Measurements from ENCODE around the gene B4GALT1.

Gene B4GALT1

GRCh38 chr9:33131790-33132772 lies 35.1 kb downstream of the B4GALT1 start:
- Histone ChIP-seq H3K27me3 (ENCODE audit: control insufficient read depth, insufficient read depth, low read length) (no peaks in the 10 kb centered on the region), H3K4me1 (ENCODE audit: control insufficient read depth, insufficient read depth, low read length) (no peaks in the 10 kb centered on the region), H3K4me3 (ENCODE audit: low read depth, low read length) (no peak overlapping the region), H3K9ac (ENCODE audit: low read depth, low read length) (no peak overlapping the region), H3K9me3 (ENCODE audit: control insufficient read depth, insufficient read depth, low read length) (no peaks in the 10 kb centered on the region), H3K36me3 (ENCODE audit: control insufficient read depth, insufficient read depth, low read length) (no peaks in the 10 kb centered on the region)

- H3K27me3 ChIP-seq (ENCODE audit: control insufficient read depth, insufficient read depth, low read length), result no peaks in the 10 kb centered on the region
- no peak overlapping the region for H3K9ac ChIP-seq (ENCODE audit: low read depth, low read length)
- H3K36me3 ChIP-seq (ENCODE audit: control insufficient read depth, insufficient read depth, low read length), result no peaks in the 10 kb centered on the region
- H3K9me3 ChIP-seq (ENCODE audit: control insufficient read depth, insufficient read depth, low read length), result no peaks in the 10 kb centered on the region
- no peak overlapping the region for H3K4me3 ChIP-seq (ENCODE audit: low read depth, low read length)
- no peaks in the 10 kb centered on the region for H3K4me1 ChIP-seq (ENCODE audit: control insufficient read depth, insufficient read depth, low read length)
Measured at GRCh38 chr9:33130961-33131789, 36.0 kb downstream of the B4GALT1 start.

GRCh38 chr9:33129886-33130881 lies 37.0 kb downstream of the B4GALT1 start:
- no peak overlapping the region for H3K9ac ChIP-seq (ENCODE audit: low read depth, low read length)
- H3K4me3 ChIP-seq (ENCODE audit: low read depth, low read length), result no peak overlapping the region
- no peaks in the 10 kb centered on the region for H3K9me3 ChIP-seq (ENCODE audit: control insufficient read depth, insufficient read depth, low read length)
- H3K4me1 ChIP-seq (ENCODE audit: control insufficient read depth, insufficient read depth, low read length), result no peaks in the 10 kb centered on the region
- no peaks in the 10 kb centered on the region for H3K36me3 ChIP-seq (ENCODE audit: control insufficient read depth, insufficient read depth, low read length)
- H3K27me3 ChIP-seq (ENCODE audit: control insufficient read depth, insufficient read depth, low read length), result no peaks in the 10 kb centered on the region

GRCh38 chr9:33129251-33129885 lies 37.8 kb downstream of the B4GALT1 start:
- Histone ChIP-seq H3K9me3 (ENCODE audit: control insufficient read depth, insufficient read depth, low read length) (no peaks in the 10 kb centered on the region), H3K4me3 (ENCODE audit: low read depth, low read length) (no peak overlapping the region), H3K27me3 (ENCODE audit: control insufficient read depth, insufficient read depth, low read length) (no peaks in the 10 kb centered on the region), H3K9ac (ENCODE audit: low read depth, low read length) (no peak overlapping the region), H3K4me1 (ENCODE audit: control insufficient read depth, insufficient read depth, low read length) (no peaks in the 10 kb centered on the region), H3K36me3 (ENCODE audit: control insufficient read depth, insufficient read depth, low read length) (no peaks in the 10 kb centered on the region)

DNA sequence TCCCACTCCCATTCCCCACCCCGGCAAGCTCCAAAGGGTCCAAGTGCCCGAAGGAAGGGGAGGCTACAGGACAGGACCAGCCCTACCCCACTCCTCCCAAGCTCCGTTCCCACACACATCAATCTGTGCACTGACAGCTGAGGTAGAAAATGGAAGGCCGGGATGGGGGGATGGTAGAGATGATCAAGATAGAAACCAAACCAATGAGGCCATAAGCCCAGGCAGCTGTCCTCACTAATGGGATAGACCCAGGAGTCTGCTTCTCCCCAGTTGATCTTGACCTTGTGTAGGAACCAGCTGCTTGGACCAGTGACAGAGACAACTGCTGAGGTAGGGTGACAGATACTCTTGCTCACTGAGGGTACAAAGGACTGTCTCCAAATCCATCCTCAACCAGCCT lies 38.6 kb downstream of the B4GALT1 start:
- no peaks in the 10 kb centered on the region for H3K9me3 ChIP-seq (ENCODE audit: control insufficient read depth, insufficient read depth, low read length)
- no peak overlapping the region for H3K4me3 ChIP-seq (ENCODE audit: low read depth, low read length)
- H3K36me3 ChIP-seq (ENCODE audit: control insufficient read depth, insufficient read depth, low read length), result no peaks in the 10 kb centered on the region
- no peak overlapping the region for H3K9ac ChIP-seq (ENCODE audit: low read depth, low read length)
- H3K27me3 ChIP-seq (ENCODE audit: control insufficient read depth, insufficient read depth, low read length), result no peaks in the 10 kb centered on the region
- H3K4me1 ChIP-seq (ENCODE audit: control insufficient read depth, insufficient read depth, low read length), result no peaks in the 10 kb centered on the region

DNA sequence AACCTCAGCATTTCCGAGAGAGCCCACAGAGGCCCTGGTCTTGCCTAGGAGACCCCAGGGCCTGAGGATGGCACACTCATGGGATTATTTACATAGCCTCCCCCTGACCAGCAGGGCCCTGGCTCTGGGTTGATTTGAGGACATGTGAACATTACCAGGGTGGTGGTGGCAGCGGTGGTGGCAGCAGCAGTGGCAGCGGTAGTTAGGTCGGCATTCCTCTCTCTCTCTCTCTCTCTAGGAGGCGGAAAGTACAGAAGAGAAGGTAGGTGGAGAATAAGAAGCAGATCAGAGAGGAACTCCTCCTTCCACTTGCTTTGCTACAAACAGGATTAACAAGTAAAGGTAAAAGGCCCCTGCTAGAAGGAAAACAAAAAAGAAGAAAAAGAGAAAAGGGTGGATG lies 39.3 kb downstream of the B4GALT1 start:
- Histone ChIP-seq H3K27me3 (ENCODE audit: control insufficient read depth, insufficient read depth, low read length) (no peaks in the 10 kb centered on the region), H3K36me3 (ENCODE audit: control insufficient read depth, insufficient read depth, low read length) (no peaks in the 10 kb centered on the region), H3K4me1 (ENCODE audit: control insufficient read depth, insufficient read depth, low read length) (no peaks in the 10 kb centered on the region), H3K4me3 (ENCODE audit: low read depth, low read length) (no peak overlapping the region), H3K9me3 (ENCODE audit: control insufficient read depth, insufficient read depth, low read length) (no peaks in the 10 kb centered on the region), H3K9ac (ENCODE audit: low read depth, low read length) (no peak overlapping the region)

DNA sequence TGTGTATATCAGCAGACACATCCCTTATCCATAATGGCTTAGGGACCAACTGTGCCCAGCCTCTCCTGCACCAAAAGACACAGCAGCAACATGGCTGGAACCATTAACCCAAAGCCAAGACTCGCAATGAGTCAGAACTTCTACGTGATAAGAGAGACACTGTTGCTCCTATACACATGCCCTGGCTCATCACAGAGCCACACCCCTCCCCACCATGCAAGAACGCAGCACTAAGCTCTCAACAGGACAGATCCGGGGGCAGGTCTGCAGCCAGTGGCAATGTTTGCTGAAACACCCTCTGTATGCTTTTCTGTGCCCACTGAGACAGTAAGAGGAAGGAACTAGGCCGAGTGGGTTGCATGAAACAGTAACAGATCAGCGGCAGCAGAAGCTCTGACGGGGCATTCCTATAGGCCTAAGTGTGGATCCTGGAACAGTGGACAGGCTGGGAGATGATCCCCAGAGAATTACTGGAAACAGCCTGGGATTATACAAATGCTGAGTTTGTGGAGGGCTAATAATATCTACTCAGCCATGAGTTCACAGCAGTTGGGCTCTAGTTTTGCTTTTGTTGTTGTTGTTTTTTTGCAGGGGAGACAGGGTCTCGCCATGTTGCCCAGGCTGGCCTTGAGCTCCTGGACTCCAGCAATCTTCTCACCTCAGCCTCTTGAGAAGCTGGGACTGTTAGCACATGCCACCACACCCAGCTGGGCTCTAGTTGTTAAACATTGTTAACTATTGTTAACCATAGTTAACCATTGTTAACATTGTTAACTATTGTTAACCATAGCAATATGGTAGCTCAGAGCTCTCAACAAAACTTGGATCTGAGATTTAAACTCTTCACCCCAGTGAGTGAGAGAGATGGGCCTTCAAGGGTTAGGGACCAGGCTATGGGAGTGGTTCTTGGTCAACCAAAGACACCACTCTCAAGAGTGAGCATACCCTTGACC lies 41.0 kb downstream of the B4GALT1 start:
- no peaks in the 10 kb centered on the region for H3K9me3 ChIP-seq (ENCODE audit: control insufficient read depth, insufficient read depth, low read length)
- H3K4me3 ChIP-seq (ENCODE audit: low read depth, low read length), result no peak overlapping the region
- H3K27me3 ChIP-seq (ENCODE audit: control insufficient read depth, insufficient read depth, low read length), result no peaks in the 10 kb centered on the region
- H3K4me1 ChIP-seq (ENCODE audit: control insufficient read depth, insufficient read depth, low read length), result no peaks in the 10 kb centered on the region
- H3K9ac ChIP-seq (ENCODE audit: low read depth, low read length), result no peak overlapping the region
- H3K36me3 ChIP-seq (ENCODE audit: control insufficient read depth, insufficient read depth, low read length), result no peaks in the 10 kb centered on the region

DNA sequence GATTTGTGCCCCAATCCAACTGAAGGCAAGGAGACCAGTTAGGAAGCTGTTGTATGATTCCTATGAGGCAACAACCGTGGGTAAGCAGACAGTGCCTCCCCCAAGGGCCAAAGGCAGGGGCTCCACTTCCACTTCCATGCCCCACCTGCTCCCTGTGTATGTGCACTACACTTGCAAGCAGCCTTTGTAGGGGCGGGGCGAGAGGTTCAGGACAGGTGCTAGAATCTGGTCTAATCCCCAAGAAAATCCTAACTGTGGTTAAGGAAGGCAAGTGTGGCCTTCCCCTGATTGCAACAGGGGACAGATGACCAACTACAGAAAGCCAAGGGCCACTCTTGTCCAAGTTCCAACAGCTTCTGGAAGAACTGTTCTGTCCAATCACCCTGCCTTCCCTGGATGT lies 41.7 kb downstream of the B4GALT1 start:
- Histone ChIP-seq H3K4me1 (ENCODE audit: control insufficient read depth, insufficient read depth, low read length) (no peaks in the 10 kb centered on the region), H3K9ac (ENCODE audit: low read depth, low read length) (no peak overlapping the region), H3K4me3 (ENCODE audit: low read depth, low read length) (no peak overlapping the region), H3K27me3 (ENCODE audit: control insufficient read depth, insufficient read depth, low read length) (no peaks in the 10 kb centered on the region), H3K9me3 (ENCODE audit: control insufficient read depth, insufficient read depth, low read length) (no peaks in the 10 kb centered on the region), H3K36me3 (ENCODE audit: control insufficient read depth, insufficient read depth, low read length) (no peaks in the 10 kb centered on the region)

DNA sequence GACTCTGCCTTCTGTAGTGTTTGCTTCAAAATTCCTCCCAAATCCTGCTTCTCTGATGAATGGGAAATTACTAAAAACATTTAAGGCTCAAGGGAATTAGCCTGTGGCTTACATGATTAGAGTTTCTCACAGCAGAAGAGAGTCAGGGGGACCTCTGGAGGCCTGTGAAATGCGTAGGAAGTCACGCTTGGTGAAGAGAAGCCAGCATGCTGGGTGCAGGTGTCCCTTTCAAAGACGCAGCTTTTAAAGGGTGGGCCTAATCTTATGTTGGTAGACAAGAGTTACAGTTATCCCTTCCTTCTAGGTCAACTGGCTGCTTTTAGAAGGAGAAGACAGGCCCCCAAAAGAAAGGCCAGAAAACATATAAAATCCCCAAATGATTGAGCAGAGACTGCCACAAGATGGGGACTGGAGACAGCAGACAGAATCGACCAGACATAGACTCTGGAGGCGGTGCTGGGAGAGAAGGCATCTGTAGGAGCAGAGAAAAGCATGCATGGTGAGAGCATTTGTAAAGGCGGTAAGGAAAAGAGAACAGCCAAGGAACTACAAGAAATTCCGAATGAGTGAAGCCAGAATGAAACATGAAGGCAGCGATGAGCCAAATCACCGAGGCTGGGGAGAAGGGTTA lies 42.3 kb downstream of the B4GALT1 start:
- no peaks in the 10 kb centered on the region for H3K36me3 ChIP-seq (ENCODE audit: control insufficient read depth, insufficient read depth, low read length)

GRCh38 chr9:33124046-33124445 lies 43.1 kb downstream of the B4GALT1 start:
- Histone ChIP-seq H3K9me3 (ENCODE audit: control insufficient read depth, insufficient read depth, low read length) (no peaks in the 10 kb centered on the region), H3K9ac (ENCODE audit: low read depth, low read length) (no peak overlapping the region), H3K4me1 (ENCODE audit: control insufficient read depth, insufficient read depth, low read length) (no peaks in the 10 kb centered on the region), H3K27me3 (ENCODE audit: control insufficient read depth, insufficient read depth, low read length) (no peaks in the 10 kb centered on the region), H3K4me3 (ENCODE audit: low read depth, low read length) (no peak overlapping the region), H3K36me3 (ENCODE audit: control insufficient read depth, insufficient read depth, low read length) (no peaks in the 10 kb centered on the region)

More for the DNA sequence above, 42.3 kb downstream of the B4GALT1 start:
- H3K4me1 ChIP-seq (ENCODE audit: control insufficient read depth, insufficient read depth, low read length), result no peaks in the 10 kb centered on the region
- H3K9me3 ChIP-seq (ENCODE audit: control insufficient read depth, insufficient read depth, low read length), result no peaks in the 10 kb centered on the region
- H3K4me3 ChIP-seq (ENCODE audit: low read depth, low read length), result no peak overlapping the region
- no peak overlapping the region for H3K9ac ChIP-seq (ENCODE audit: low read depth, low read length)
- no peaks in the 10 kb centered on the region for H3K27me3 ChIP-seq (ENCODE audit: control insufficient read depth, insufficient read depth, low read length)
